Duodenal mucosa (tissue), 2 donors: ENCODE data around the gene SPATA3.

Source experiments
- H3K27ac ChIP-seq: one replicate; pipeline ENCODE4 v1.7.0; 2013; ENCODE audit warnings: low read depth, low read length
- H3K27me3 ChIP-seq, 2 donors: one replicate each; pipeline ENCODE4 v1.7.0; 2013; ENCODE audit warnings: low read length in 2 of 2, control low read depth in 1 of 2; ENCODE audit not compliant: insufficient read depth in 2 of 2, control insufficient read depth in 1 of 2
- H3K36me3 ChIP-seq, 2 donors: one replicate each; pipeline ENCODE4 v1.7.0; 2013; ENCODE audit warnings: low read length in 2 of 2, control low read depth in 1 of 2; ENCODE audit not compliant: insufficient read depth in 2 of 2, control insufficient read depth in 1 of 2
- H3K4me1 ChIP-seq, 2 donors: one replicate each; pipeline ENCODE4 v1.7.0; 2013; ENCODE audit warnings: low read length in 2 of 2, control low read depth in 1 of 2; ENCODE audit not compliant: insufficient read depth in 2 of 2, control insufficient read depth in 1 of 2
- H3K4me3 ChIP-seq, 2 donors: one replicate each; pipeline ENCODE4 v1.7.0; 2013; ENCODE audit warnings: low read length in 2 of 2, low read depth in 1 of 2
- H3K9ac ChIP-seq, 2 donors: one replicate each; pipeline ENCODE4 v1.7.0; 2013; ENCODE audit warnings: low read length in 2 of 2, low read depth in 1 of 2
- H3K9me3 ChIP-seq, 2 donors: one replicate each; pipeline ENCODE4 v1.7.0; 2013; ENCODE audit warnings: low read length in 2 of 2, control low read depth in 1 of 2; ENCODE audit not compliant: control insufficient read depth in 1 of 2

The SPATA3 gene

DNA sequence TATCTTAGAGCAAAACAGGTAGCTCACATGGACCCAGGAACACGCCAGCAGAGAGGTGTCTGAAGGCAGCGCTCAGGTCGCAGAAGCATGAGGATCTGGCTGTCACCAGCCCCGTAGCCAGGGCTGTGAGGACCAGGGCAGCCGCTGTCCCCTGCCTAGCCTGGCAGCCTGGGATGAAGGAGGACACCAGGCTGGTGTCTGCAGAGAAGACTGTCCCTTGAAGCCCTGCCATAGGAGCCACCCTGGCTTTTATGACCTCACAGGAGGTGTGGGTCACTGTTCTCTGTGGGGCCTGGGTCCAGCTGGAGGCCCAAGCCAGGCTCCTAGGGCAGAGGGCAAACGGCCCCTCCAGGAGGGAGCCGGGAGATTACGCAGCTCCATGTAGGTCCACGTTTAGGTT, at the start of gene SPATA3:
Gene SPATA3 (plus strand): TSS at position 301 of the 400 bp plus-strand sequence. CDS start 113 bp downstream, outside the sequence.
- Histone ChIP-seq H3K27me3 (peaks cover 0 to 13% of the 10 kb centered on the region in 2 donors), H3K9ac (no peak within 1 kb of the TSS), H3K36me3 (no peaks in the 10 kb centered on the region), H3K4me1 (no peaks in the 10 kb centered on the region), H3K4me3 (no peak within 1 kb of the TSS), H3K9me3 (no peaks in the 10 kb centered on the region), H3K27ac (no peak within 1 kb of the TSS)

DNA sequence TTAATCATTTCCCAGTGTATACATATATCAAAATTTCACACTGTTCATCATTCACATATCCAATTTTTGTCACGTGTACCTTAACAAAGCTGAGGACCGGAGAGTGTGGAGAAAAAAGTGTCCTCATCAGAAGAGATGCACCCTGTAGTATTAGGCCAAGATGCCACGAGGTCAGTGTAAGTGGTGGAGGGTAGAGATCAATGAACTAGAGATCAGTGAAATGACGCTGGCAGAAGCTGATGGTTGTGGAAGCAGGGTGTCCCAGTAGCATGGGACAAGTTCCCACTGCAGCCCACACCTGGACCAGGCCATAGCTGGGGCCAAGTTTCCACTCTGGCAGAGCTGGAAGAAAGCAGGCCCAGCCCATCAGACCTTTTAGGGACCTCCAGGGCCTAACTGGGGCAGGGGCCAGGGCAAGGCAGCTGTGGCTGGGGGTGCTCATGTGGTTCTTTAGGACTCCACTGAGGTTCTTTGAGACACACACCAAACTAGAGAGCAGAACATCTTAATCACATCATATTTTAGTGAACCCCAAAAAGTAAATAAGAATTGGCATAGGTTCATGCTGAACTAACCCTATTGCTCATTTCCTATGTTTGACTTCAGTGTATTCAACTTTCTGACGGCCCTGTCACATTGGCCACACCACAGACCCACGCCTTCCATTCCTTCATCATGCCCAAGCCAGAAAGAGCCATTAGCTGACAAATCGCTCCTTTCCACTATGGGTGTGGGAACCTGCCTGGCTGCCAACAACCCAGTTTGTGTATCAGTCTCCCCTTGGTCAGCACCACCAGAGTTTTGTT, 49.3 kb upstream of the SPATA3 start:
- no peaks in the 10 kb centered on the region for H3K9me3 ChIP-seq

DNA sequence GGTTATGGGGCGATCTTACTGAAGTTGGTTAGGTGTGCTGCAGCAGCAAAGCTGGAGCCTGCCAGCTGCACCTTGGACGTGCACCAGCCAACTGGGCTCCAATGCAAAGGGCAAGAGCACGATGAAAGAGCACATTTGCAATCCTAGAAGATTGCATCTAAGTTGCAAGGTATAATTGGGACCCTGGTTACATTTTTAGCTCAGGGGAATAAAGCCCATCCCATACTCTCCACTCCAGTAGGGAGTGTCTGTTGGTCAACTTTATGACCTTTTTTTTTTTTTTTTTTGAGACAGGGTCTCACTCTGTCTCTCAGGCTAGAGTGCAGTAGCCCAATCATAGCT, 48.7 kb upstream of the SPATA3 start:
- Histone ChIP-seq H3K27me3 (no peaks in the 10 kb centered on the region), H3K4me1 (no peaks in the 10 kb centered on the region), H3K9ac (no peak overlapping the region), H3K9me3 (no peaks in the 10 kb centered on the region), H3K4me3 (no peak overlapping the region), H3K27ac (no peak overlapping the region), H3K36me3 (no peaks in the 10 kb centered on the region)

More for the DNA sequence above, 49.3 kb upstream of the SPATA3 start:
- Histone ChIP-seq H3K27me3 (no peaks in the 10 kb centered on the region), H3K4me3 (no peak overlapping the region), H3K4me1 (no peaks in the 10 kb centered on the region), H3K27ac (no peak overlapping the region), H3K9ac (no peak overlapping the region), H3K36me3 (no peaks in the 10 kb centered on the region)

DNA sequence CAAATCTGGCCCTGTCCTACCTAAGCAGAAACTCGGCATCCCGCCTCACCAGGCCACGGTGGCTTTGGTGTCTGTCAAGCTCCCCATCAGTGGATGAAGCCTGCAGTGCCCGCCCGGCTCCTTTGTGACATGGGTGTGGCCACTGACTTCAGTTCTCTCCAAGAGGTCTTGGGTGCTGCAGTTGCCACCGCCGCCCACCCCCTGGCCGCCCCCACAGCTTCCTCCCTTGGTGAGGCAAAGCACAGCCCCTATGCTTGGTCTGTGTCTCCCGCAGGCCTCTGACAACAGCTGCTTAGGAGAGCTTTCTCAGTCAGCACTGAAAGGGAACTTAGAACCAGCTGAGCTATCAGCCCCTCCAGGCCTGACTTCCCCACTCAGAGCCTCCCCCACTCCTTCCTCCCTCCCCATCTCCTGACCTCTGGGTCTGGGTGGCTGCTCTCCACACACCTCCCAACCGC, 48.0 kb upstream of the SPATA3 start:
- no peaks in the 10 kb centered on the region for H3K4me1 ChIP-seq

DNA sequence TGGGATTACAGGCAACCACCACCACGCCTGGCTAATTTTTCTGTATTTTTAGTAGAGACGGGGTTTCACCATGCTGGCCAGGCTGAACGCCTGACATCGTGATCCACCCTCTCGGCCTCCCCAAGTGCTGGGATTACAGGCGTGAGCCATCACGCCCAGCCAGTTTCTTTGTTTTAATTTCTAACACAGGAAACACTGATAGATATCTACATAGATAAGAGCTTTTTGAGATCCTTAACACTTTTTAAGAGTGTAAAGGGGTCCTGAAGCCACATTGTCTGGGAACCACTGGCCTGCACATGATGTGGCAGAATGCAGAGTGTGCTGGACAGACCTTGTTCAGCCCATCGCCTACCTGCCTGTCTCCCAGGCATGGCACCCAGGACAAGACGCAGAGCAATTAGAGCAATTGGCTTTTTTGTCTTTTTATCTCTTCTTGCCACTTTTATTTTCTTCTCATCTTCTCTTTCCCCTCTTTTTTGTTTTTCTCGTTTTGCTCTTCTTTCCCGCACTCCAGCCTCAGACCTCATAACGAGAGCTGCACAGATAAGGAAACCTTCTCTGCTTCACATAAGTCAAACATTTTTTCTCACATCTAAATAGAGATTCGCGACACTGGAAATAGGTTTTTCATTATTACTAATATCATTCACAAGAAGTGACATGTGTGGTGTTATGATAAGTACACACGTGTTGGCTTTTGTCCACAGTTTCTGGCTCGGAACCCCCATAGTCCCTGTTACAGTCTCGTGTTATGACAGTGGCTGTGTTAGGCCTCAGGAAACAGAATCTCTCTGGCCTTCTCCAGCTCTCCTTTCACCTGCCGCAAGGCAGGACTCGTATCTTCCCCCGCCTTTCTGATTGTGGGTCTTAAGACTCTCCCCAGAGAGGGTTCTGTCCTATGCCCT, 45.7 kb upstream of the SPATA3 start:
- Histone ChIP-seq H3K9me3 (no peaks in the 10 kb centered on the region), H3K36me3 (no peaks in the 10 kb centered on the region), H3K27ac (no peak overlapping the region), H3K27me3 (peaks cover 4 to 5% of the 10 kb centered on the region in 2 donors), H3K9ac (no peak overlapping the region), H3K4me3 (no peak overlapping the region), H3K4me1 (no peaks in the 10 kb centered on the region)

More for the DNA sequence above, 48.0 kb upstream of the SPATA3 start:
- no peak overlapping the region for H3K27ac ChIP-seq
- no peaks in the 10 kb centered on the region for H3K9me3 ChIP-seq
- H3K36me3 ChIP-seq, result no peaks in the 10 kb centered on the region
- no peak overlapping the region for H3K9ac ChIP-seq
- H3K4me3 ChIP-seq, result no peak overlapping the region
- no peaks in the 10 kb centered on the region for H3K27me3 ChIP-seq

GRCh38 chr2:230950874-230951339, 45.0 kb upstream of the SPATA3 start:
- Histone ChIP-seq H3K9ac (no peak overlapping the region), H3K4me3 (no peak overlapping the region), H3K36me3 (no peaks in the 10 kb centered on the region), H3K4me1 (no peaks in the 10 kb centered on the region), H3K27me3 (peaks cover 4 to 5% of the 10 kb centered on the region in 2 donors), H3K9me3 (no peaks in the 10 kb centered on the region), H3K27ac (no peak overlapping the region)

- Histone ChIP-seq H3K27me3 (peaks cover 4 to 5% of the 10 kb centered on the region in 2 donors), H3K27ac (no peak overlapping the region), H3K4me1 (no peaks in the 10 kb centered on the region)
Observed at GRCh38 chr2:230951396-230951795, 44.5 kb upstream of the SPATA3 start.

GRCh38 chr2:230952226-230952956, 43.5 kb upstream of the SPATA3 start:
- no peak overlapping the region for H3K9ac ChIP-seq
- no peak overlapping the region for H3K4me3 ChIP-seq
- no peaks in the 10 kb centered on the region for H3K9me3 ChIP-seq
- H3K36me3 ChIP-seq, result no peaks in the 10 kb centered on the region
- no peak overlapping the region for H3K27ac ChIP-seq
- no peaks in the 10 kb centered on the region for H3K4me1 ChIP-seq
- H3K27me3 ChIP-seq, result peaks cover 12 to 13% of the 10 kb centered on the region in 2 donors

More at GRCh38 chr2:230951396-230951795, 44.5 kb upstream of the SPATA3 start:
- Histone ChIP-seq H3K4me3 (no peak overlapping the region), H3K9me3 (no peaks in the 10 kb centered on the region), H3K9ac (no peak overlapping the region), H3K36me3 (no peaks in the 10 kb centered on the region)

DNA sequence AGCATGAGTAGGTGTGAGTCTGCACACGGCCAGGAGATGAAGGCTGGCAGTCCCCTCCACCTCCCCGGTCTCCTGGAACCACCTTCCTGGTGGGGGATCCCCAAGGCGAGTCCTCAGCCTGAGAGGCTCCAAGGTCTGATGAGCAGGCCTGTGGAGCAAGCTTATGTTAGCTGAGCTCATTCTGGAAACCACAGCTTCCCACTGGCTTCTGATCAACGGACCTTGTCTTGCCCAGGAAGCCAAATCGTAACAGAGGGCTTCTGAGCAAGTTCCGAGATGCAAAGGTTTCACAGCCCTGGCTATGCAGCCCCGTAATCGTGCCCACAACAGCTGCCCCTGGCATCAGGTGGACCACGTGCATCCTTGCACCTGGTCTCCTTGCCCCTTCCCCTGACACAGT, 42.1 kb upstream of the SPATA3 start:
- H3K36me3 ChIP-seq, result no peaks in the 10 kb centered on the region
- H3K4me3 ChIP-seq, result no peak overlapping the region
- no peaks in the 10 kb centered on the region for H3K9me3 ChIP-seq
- no peak overlapping the region for H3K27ac ChIP-seq
- H3K27me3 ChIP-seq, result peaks cover 13 to 17% of the 10 kb centered on the region in 2 donors
- no peaks in the 10 kb centered on the region for H3K4me1 ChIP-seq
- no peak overlapping the region for H3K9ac ChIP-seq
